ENCODE results near the gene TTLL5.
A peak's percentile ranks its signal among the peaks of the same experiment; 100 is the strongest.

DNA sequence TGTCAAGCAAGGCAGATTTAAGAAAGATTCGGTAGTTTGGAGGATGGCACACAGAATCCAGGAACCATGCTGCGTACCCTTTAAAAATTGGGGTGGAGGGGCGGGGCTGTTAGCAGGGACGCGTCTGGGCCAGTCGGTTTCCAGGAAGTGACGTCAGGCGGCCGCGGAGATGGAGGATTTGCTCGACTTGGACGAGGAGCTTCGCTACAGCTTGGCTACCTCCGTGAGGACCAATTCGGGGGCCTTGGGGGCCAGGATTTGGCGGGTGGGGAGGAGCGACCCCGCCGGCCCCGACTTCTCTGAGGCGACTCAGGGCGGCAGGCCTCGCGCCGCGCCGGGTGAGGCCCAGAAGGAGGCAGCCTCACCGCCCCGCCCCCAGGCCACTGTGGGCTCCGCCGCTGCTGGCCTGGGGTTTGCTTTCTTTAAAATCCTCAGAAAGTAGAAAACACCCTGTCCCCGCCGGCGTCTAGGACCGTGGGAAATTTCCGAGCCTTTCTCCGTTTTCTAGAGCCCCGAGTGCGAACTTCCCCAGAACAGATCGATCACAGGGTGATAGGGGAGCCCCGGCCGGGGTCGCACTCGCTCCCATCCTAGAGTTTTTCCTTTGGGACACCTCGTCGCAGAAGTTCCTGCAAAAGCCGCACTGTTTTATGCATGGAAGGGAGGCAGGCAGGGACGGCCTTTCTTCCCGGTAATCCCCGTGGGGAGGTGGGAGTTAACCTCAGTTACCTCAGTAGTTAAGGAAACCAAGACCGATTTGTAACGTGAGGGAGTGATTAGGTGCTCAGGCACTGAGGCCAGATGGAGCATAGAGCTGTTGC, 324.8 kb downstream of the TTLL5 start, which contains the start of gene IFT43:
- TF ChIP-seq, protein P1, sequence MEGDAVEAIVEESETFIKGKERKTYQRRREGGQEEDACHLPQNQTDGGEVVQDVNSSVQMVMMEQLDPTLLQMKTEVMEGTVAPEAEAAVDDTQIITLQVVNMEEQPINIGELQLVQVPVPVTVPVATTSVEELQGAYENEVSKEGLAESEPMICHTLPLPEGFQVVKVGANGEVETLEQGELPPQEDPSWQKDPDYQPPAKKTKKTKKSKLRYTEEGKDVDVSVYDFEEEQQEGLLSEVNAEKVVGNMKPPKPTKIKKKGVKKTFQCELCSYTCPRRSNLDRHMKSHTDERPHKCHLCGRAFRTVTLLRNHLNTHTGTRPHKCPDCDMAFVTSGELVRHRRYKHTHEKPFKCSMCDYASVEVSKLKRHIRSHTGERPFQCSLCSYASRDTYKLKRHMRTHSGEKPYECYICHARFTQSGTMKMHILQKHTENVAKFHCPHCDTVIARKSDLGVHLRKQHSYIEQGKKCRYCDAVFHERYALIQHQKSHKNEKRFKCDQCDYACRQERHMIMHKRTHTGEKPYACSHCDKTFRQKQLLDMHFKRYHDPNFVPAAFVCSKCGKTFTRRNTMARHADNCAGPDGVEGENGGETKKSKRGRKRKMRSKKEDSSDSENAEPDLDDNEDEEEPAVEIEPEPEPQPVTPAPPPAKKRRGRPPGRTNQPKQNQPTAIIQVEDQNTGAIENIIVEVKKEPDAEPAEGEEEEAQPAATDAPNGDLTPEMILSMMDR (IDR thresholded peaks at IDR 0.05) = no peak
- TF ChIP-seq POLR2AphosphoS5 (IDR thresholded peaks at IDR 0.05) (peak; percentile 83 to 93 (median 88)), POLR2A (IDR thresholded peaks at IDR 0.05) (peak in 1 of 2 donors; percentile 66)
